GM12878 (cell line): Measurements from ENCODE around the gene BOLA2B. TPM values are rescaled to one million over a fixed set of nuclear protein-coding genes. Genes with fewer than 3 reads are reported as not detected.
"Not testable (repeated sequence)": the region's sequence is repeated elsewhere in the genome, so short reads cannot be mapped to it uniquely, and the experiment has no call there.

ENCODE experiments used
- ATAC-seq: fragments of 200-7000 bp; cut with Tn5 transposase; 3 replicates; pipeline ENCODE4 v1.9.1; 2020; ENCODE audit warnings: mild to moderate bottlenecking, moderate library complexity
- BruUV-seq: library from RNA; stranded (reverse); fragments of 400-500 nt; replicated peaks from 2 replicates; lab custom pipeline; 2021; lab: Mats Ljungman, UMichigan
- CTCF ChIA-PET: fragments of 300-600 bp; sonication (Branson Sonifier 250); formaldehyde crosslinking; extraction: SDS; loops from one replicate; lab custom pipeline; 2021; ENCODE audit warnings: inconsistent platforms; lab: Yijun Ruan, JAX
- POLR2A ChIA-PET: fragments of 350-600 bp; formaldehyde crosslinking; extraction: SDS; loops from one replicate; lab custom pipeline; 2021; ENCODE audit warnings: inconsistent platforms; lab: Charles Lee
- RAD21 ChIA-PET: fragments of 300-600 bp; sonication (Branson Sonifier 250); formaldehyde crosslinking; loops from one replicate; lab custom pipeline; 2023; ENCODE audit warnings: antibody characterized with exemption; ENCODE audit not compliant: unreplicated experiment; lab: Charles Lee
- SMC1A ChIA-PET: fragments of 300-600 bp; sonication (Branson Sonifier 250); formaldehyde crosslinking; loops from one replicate; lab custom pipeline; 2023; ENCODE audit not compliant: unreplicated experiment, uncharacterized antibody; lab: Charles Lee
- DNase-seq: peaks from one replicate; pipeline ENCODE4 v3.0.0-alpha.2; 2011; ENCODE audit warnings: low read depth, low spot score
- FAIRE-seq: peaks from 3 replicates; lab custom pipeline; 2011; peaks lifted over from hg19 to GRCh38; lab: Jason Lieb, UNC
- H2AFZ ChIP-seq: 2 replicates; pipeline ENCODE4 v1.6.0; 2011; ENCODE audit warnings: low read depth, low read length, control low read depth; ENCODE audit not compliant: control insufficient read depth
- H3K27ac ChIP-seq: 2 replicates; pipeline ENCODE4 v1.5.1; 2011; ENCODE audit warnings: control low read depth; ENCODE audit not compliant: control insufficient read depth, insufficient read depth
- H3K27me3 ChIP-seq, 2 experiments: replicated peaks in 1 of 2; 2 replicates each; pipeline versions ENCODE4 v1.6.0 to v1.6.1; 2011; ENCODE audit warnings: low read length in 1 of 2; ENCODE audit not compliant: control insufficient read depth in 2 of 2, insufficient read depth in 2 of 2
- H3K36me3 ChIP-seq, 2 experiments: 2 replicates each; pipeline ENCODE4 v1.5.1; 2011; ENCODE audit warnings: low read length in 1 of 2; ENCODE audit not compliant: control insufficient read depth in 2 of 2, insufficient read depth in 2 of 2
- H3K4me1 ChIP-seq: 2 replicates; pipeline ENCODE4 v1.6.1; 2011; ENCODE audit warnings: mild to moderate bottlenecking, low read length, moderate library complexity, mixed read lengths; ENCODE audit not compliant: control insufficient read depth, insufficient read depth
- H3K4me2 ChIP-seq: 2 replicates; pipeline ENCODE4 v1.6.0; 2011; ENCODE audit warnings: control low read depth; ENCODE audit not compliant: control insufficient read depth, insufficient read depth
- H3K4me3 ChIP-seq: fragments of 200-600 bp; sonication (generic); 2 replicates; pipeline ENCODE4 v1.5.1; 2016
- H3K79me2 ChIP-seq: 2 replicates; pipeline ENCODE4 v1.6.0; 2011; ENCODE audit warnings: low read length; ENCODE audit not compliant: control insufficient read depth, insufficient read depth
- H3K9ac ChIP-seq: 2 replicates; pipeline ENCODE4 v1.8.0; 2011; ENCODE audit warnings: low read length, control low read depth, mixed read lengths; ENCODE audit not compliant: control insufficient read depth, insufficient read depth
- H3K9me3 ChIP-seq: replicated peaks from 3 replicates; pipeline ENCODE4 v1.5.1; 2011; ENCODE audit warnings: mild to moderate bottlenecking, low read length; ENCODE audit not compliant: control insufficient read depth, insufficient read depth
- H4K20me1 ChIP-seq: 2 replicates; pipeline ENCODE4 v1.6.0; 2011; ENCODE audit not compliant: control insufficient read depth, insufficient read depth
- WGBS: methylation state at CpG from one replicate; pipeline ENCODE4 v1.1.6; 2016; ENCODE audit warnings: low lambda C conversion rate; ENCODE audit not compliant: insufficient replicate concordance, insufficient coverage; ENCODE audit errors: missing lambda C conversion rate; 5-methylcytosine and 5-hydroxymethylcytosine counted together
- in situ Hi-C: fragments of 300-500 bp; cut with MboI; formaldehyde crosslinking; loops from 9 replicates; pipeline ENCODE4 v1.14.3; 2018; ENCODE audit warnings: mixed read lengths
- intact Hi-C: fragments of 100-400 bp; cut with micrococcal nuclease; formaldehyde crosslinking; loops from one replicate; pipeline ENCODE4 v1.14.2; 2022; ENCODE audit not compliant: unreplicated experiment
- polyA plus RNA-seq, 11 experiments: library from polyadenylated mRNA; depleted of rRNA in 4 of 11; unstranded in 6 of 11; stranded (reverse) in 5 of 11; fragments of >200 nt; fragmentation: Nextera tagmentation in 4 of 11; fragmentation: Illumina TruSeq in 1 of 11; extraction: Ambion mirVana in 4 of 11; extraction: Trizol in 1 of 11; gene quantifications; 1 replicate in 1 of 11; 2 replicates in 10 of 11; pipeline versions ENCODE4 v1.2.1 to v1.2.3, GENCODE V29; 2011 to 2016; ENCODE audit warnings: inconsistent platforms in 2 of 11, missing spikeins in 2 of 11, low read depth in 1 of 11
- total RNA-seq, 4 experiments: library from RNA; depleted of rRNA in 3 of 4; stranded (reverse); fragments of >200 nt in 3 of 4; fragmentation: Illumina TruSeq in 1 of 4; extraction: Trizol in 1 of 4; gene quantifications; 2 replicates each; pipeline versions ENCODE4 v1.2.1 to v1.2.3, GENCODE V29; 2013 to 2021

The BOLA2B gene
- total and polyA plus RNA-seq, 10 of the 15 experiments (the other 5 are each of a cell fraction or from before 2014, with no cell fraction given), result 39.9 to 292 (median 130) TPM

GRCh38 chr16:30199608-30200343, 6.3 kb upstream of the BOLA2B start:
- H3K4me1 ChIP-seq, FAIRE-seq, RAD21 ChIA-PET, ATAC-seq, H3K27me3 ChIP-seq, H3K4me2 ChIP-seq, in situ Hi-C loops, H2AFZ ChIP-seq, H3K9me3 ChIP-seq, POLR2A ChIA-PET, SMC1A ChIA-PET, H4K20me1 ChIP-seq, H3K36me3 ChIP-seq, H3K9ac ChIP-seq, BruUV-seq, intact Hi-C loops, H3K4me3 ChIP-seq, H3K79me2 ChIP-seq, H3K27ac ChIP-seq, CTCF ChIA-PET, DNase-seq: not testable (repeated sequence)
- WGBS, result no CpG with 5 or more reads among the region's 15 CpGs

- RAD21 ChIA-PET, H3K27me3 ChIP-seq, H3K9me3 ChIP-seq, CTCF ChIA-PET, H3K9ac ChIP-seq, SMC1A ChIA-PET, H4K20me1 ChIP-seq, DNase-seq, H3K4me3 ChIP-seq, H3K4me1 ChIP-seq, BruUV-seq, H3K4me2 ChIP-seq, H3K27ac ChIP-seq, in situ Hi-C loops, ATAC-seq, H3K79me2 ChIP-seq, intact Hi-C loops, H2AFZ ChIP-seq, H3K36me3 ChIP-seq, POLR2A ChIA-PET: not testable (repeated sequence)
- no CpG with 5 or more reads among the region's 3 CpGs for WGBS
- peak; percentile 76 for FAIRE-seq
Measured at GRCh38 chr16:30199049-30199448, 5.6 kb upstream of the BOLA2B start, which contains the start of gene SULT1A3. Gene SULT1A3, plus strand, starts transcription at chr16:30199255. Its CDS starts 1,474 bp downstream, at chr16:30200729.

- H2AFZ ChIP-seq, H3K27me3 ChIP-seq, CTCF ChIA-PET, H3K4me1 ChIP-seq, H4K20me1 ChIP-seq, RAD21 ChIA-PET, POLR2A ChIA-PET, in situ Hi-C loops, BruUV-seq, intact Hi-C loops, H3K27ac ChIP-seq, H3K36me3 ChIP-seq, H3K79me2 ChIP-seq, H3K9me3 ChIP-seq, H3K9ac ChIP-seq, ATAC-seq, FAIRE-seq, H3K4me3 ChIP-seq, SMC1A ChIA-PET, H3K4me2 ChIP-seq, DNase-seq: not testable (repeated sequence)
- WGBS, result 64% methylated on average over 1 of the region's 2 CpGs
Measured at GRCh38 chr16:30197001-30197400, 3.5 kb upstream of the BOLA2B start.

- TSS peak; percentile 90 for BruUV-seq
- RAD21 ChIA-PET, H3K4me1 ChIP-seq, H3K27ac ChIP-seq, H3K9me3 ChIP-seq, FAIRE-seq, in situ Hi-C loops, H3K79me2 ChIP-seq, H3K27me3 ChIP-seq, DNase-seq, intact Hi-C loops, CTCF ChIA-PET, H2AFZ ChIP-seq, H3K36me3 ChIP-seq, SMC1A ChIA-PET, H4K20me1 ChIP-seq, H3K9ac ChIP-seq, H3K4me2 ChIP-seq, H3K4me3 ChIP-seq, POLR2A ChIA-PET: not testable (repeated sequence)
- WGBS, result 0% methylated on average over 14 of the region's 60 CpGs
- ATAC-seq, result peak; percentile 84
Measured at GRCh38 chr16:30194172-30194925, 883 bp upstream of the BOLA2B start.
